Ishikawa (cell line): Measurements from ENCODE around the gene SIKE1.

Source experiments
- CEBPB ChIP-seq: IDR thresholded peaks from 2 replicates; pipeline ENCODE4 v1.6.1; 2012
- CREB1 ChIP-seq: IDR thresholded peaks from 2 replicates; pipeline ENCODE4 v1.6.1; 2012; ENCODE audit warnings: low read depth
- EGR1 ChIP-seq: IDR thresholded peaks from 2 replicates; pipeline ENCODE4 v1.6.1; 2012
- EP300 ChIP-seq: IDR thresholded peaks from 2 replicates; pipeline ENCODE4 v1.6.1; 2012; ENCODE audit warnings: borderline replicate concordance
- FOXM1 ChIP-seq: IDR thresholded peaks from 2 replicates; pipeline ENCODE4 v1.6.1; 2012; ENCODE audit warnings: low read depth, borderline replicate concordance
- MAX ChIP-seq: IDR thresholded peaks from 2 replicates; pipeline ENCODE4 v1.6.1; 2012
- NFIC ChIP-seq: IDR thresholded peaks from 2 replicates; pipeline ENCODE4 v1.6.1; 2012
- RAD21 ChIP-seq: IDR thresholded peaks from 2 replicates; pipeline ENCODE4 v1.6.1; 2012; ENCODE audit warnings: low read depth
- REST ChIP-seq: IDR thresholded peaks from 2 replicates; pipeline ENCODE4 v1.6.1; 2012; ENCODE audit warnings: low read depth, mild to moderate bottlenecking
- TAF1 ChIP-seq: IDR thresholded peaks from 2 replicates; pipeline ENCODE4 v1.6.1; 2012; ENCODE audit warnings: low read depth, mild to moderate bottlenecking
- TCF12 ChIP-seq: IDR thresholded peaks from 2 replicates; pipeline ENCODE4 v1.6.1; 2012; ENCODE audit warnings: low read depth
- TEAD4 ChIP-seq: IDR thresholded peaks from 2 replicates; pipeline ENCODE4 v1.6.1; 2012
- USF1 ChIP-seq: IDR thresholded peaks from 2 replicates; pipeline ENCODE4 v1.6.1; 2012
- YY1 ChIP-seq: IDR thresholded peaks from 2 replicates; pipeline ENCODE4 v1.6.1; 2012; ENCODE audit warnings: low read depth
- ZBTB7A ChIP-seq: IDR thresholded peaks from 2 replicates; pipeline ENCODE4 v1.6.1; 2012; ENCODE audit warnings: low read depth

Gene SIKE1

GRCh38 chr1:114741963-114742746 lies 38.3 kb downstream of the SIKE1 start:
- TF ChIP-seq USF1 = no peak
- TF ChIP-seq NFIC = no peak
- no peak for TF ChIP-seq YY1
- no peak for TF ChIP-seq EP300
- no peak for TF ChIP-seq RAD21
- no peak for TF ChIP-seq REST

- TF ChIP-seq TEAD4 = no peak
- no peak for TF ChIP-seq EP300
- no peak for TF ChIP-seq CREB1
- no peak for TF ChIP-seq USF1
- no peak for TF ChIP-seq RAD21
- TF ChIP-seq CEBPB = no peak
- no peak for TF ChIP-seq TCF12
- TF ChIP-seq NFIC = no peak
- TF ChIP-seq REST = no peak
- no peak for TF ChIP-seq TAF1
- TF ChIP-seq EGR1 = no peak
- TF ChIP-seq MAX = no peak
- no peak for TF ChIP-seq FOXM1
- TF ChIP-seq YY1 = no peak
Measured at GRCh38 chr1:114740331-114740730, 40.2 kb downstream of the SIKE1 start.

- TF ChIP-seq RAD21 = no peak
- TF ChIP-seq EGR1 = no peak
- no peak for TF ChIP-seq EP300
- no peak for TF ChIP-seq YY1
- no peak for TF ChIP-seq REST
- no peak for TF ChIP-seq FOXM1
- no peak for TF ChIP-seq ZBTB7A
- TF ChIP-seq CEBPB = no peak
- no peak for TF ChIP-seq TCF12
- no peak for TF ChIP-seq USF1
- no peak for TF ChIP-seq TAF1
- no peak for TF ChIP-seq TEAD4
- no peak for TF ChIP-seq NFIC
- TF ChIP-seq CREB1 = no peak
- TF ChIP-seq MAX = no peak
Measured at GRCh38 chr1:114737314-114737849, 43.1 kb downstream of the SIKE1 start.

GRCh38 chr1:114735479-114735878 lies 45.0 kb downstream of the SIKE1 start:
- TF ChIP-seq ZBTB7A (no peak), EGR1 (no peak), TCF12 (no peak), TAF1 (no peak), NFIC (no peak), CREB1 (no peak), EP300 (no peak), FOXM1 (no peak), MAX (no peak), RAD21 (no peak), CEBPB (no peak), USF1 (no peak), YY1 (no peak), REST (no peak), TEAD4 (no peak)
